HG03196 (cell line): Measurements from ENCODE around the gene PTER.

Experiments used
- ATAC-seq: cut with Tn5 transposase; IDR thresholded peaks from one replicate; pipeline ENCODE4 v1.9.1; 2021; ENCODE audit not compliant: unreplicated experiment

PTER gene, protein sequence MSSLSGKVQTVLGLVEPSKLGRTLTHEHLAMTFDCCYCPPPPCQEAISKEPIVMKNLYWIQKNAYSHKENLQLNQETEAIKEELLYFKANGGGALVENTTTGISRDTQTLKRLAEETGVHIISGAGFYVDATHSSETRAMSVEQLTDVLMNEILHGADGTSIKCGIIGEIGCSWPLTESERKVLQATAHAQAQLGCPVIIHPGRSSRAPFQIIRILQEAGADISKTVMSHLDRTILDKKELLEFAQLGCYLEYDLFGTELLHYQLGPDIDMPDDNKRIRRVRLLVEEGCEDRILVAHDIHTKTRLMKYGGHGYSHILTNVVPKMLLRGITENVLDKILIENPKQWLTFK

GRCh38 chr10:16436758-16437539, at the start of gene PTER:
PTER (plus strand) TSS chr10:16437010; CDS start chr10:16484385, 47,375 bp downstream.
- peak; percentile 98 for ATAC-seq

- ATAC-seq: no peak
Measured at GRCh38 chr10:16392531-16393069, 44.2 kb upstream of the PTER start.

DNA sequence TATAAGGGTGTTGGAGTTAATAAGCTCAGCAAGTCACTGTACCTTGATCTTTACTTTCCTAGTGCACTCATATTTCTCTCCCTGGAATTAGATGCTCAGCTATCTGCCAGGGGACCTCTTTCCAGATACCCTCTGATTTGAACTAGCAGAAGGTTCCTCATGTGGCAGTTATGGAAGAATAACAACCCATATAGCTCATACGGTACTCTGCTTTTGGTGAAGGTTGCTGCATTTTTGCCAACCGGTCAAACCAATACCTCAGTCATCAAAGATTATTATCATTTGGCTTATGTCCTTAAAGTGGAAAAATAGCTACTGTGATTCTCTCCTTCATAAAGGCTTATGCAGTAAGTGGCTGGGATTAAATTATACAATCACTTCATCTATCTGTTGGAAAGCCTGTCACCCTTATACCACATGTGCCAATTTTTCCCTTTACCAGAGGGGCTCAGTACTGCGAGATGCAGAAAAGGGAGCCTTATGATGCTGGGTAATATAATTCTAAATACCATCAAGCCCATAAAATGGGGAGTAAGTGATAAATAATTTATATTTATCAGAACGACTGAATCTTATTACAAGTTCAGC, 43.4 kb upstream of the PTER start:
- no peak for ATAC-seq

GRCh38 chr10:16401416-16401815, 35.4 kb upstream of the PTER start:
- no peak for ATAC-seq

DNA sequence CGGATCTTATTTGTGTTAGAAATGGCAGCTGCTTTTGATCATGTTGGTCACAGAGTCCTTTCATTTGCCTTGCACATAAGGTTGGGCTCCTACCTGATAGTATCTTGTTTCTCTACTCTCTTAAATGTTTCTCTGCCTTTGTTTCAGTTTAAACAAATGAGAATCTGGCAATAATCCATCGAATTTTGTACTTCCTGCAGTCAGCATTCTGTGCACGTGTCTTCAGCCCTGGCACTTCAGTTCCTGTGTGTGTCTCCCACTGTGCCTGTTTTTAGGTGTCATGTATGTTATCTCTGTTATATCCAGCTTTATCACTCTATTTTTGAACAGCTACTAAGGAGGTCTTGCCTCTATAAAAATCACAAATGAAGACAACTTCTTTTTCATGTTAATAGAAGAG, 28.4 kb upstream of the PTER start:
- no peak for ATAC-seq

DNA sequence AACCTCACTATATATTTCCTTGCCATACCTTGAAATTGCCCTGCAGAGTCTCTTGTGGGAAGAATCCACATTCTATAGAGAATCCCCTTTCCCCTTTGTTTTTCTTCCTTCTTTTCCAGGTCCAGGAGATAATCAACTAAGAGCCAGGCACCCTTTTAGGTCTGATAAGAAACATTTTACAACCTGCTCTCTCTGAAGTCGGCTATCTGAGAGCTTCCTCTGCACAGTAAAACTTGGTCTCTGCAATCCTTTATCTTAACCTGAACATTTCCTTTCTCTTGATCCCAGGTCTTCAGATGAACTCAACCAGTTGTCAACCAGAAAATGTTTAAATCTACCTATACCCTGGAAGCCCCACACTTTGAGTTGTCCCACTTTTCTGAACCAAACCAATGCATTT, 19.5 kb upstream of the PTER start:
- no peak for ATAC-seq

- no peak for ATAC-seq
Measured at GRCh38 chr10:16423599-16423998, 13.2 kb upstream of the PTER start.

DNA sequence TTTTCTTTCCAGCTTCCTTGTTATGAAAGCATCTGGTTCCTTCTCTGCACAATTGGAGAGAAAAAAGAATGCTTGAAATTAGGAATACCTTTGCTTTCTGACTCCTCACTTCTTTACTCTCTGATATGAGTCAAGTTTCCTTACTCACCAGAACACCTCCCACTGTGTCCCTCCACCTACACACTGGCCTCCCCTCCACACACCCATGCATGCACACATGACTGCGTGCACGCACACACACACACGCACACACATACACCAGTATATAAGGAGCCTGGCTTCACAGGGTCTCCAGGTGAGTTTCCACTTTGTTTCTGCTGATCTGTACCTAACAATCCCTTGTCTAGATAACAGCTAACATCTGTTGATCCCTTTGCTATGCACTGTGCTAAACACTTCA, 11.4 kb upstream of the PTER start:
- ATAC-seq: no peak

DNA sequence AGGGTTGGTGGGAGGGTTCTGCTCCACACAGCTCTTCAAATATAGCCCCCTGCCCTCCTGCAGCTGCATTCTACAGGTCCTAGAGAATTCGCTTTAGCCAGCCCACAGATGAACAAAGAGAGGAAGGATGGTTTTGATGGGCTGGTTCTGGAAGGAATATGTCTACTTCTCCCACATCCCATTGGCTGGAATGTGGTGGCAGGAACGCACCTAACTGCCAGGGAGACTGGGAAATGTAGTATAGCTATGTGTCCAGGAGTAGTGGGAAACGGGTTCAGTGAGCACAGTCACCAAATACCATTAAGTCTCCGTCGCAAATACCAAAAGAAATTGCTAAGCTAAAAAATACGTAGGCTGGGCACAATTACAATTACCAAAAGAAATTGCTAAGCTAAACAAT, 7.3 kb upstream of the PTER start:
- no peak for ATAC-seq

DNA sequence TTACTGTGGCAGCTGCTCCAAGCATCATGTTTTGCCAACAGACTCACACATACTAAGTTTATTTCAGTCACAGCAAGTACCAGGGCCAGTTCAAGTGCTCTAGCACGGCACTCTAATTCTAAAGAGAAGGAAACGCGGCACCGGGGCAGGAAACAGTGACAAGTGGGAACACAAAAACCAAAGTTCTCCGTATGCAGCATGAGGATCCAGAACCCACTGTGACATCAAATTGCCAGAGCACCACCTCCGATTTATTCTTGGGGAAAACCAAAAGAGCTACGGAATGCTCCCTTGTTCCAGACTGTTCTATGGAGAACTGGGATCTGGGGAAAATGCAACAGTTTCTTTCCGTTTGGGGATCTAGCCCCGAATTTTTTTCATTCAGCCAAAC, 448 bp upstream of the PTER start:
- peak; percentile 3 for ATAC-seq

GRCh38 chr10:16437540-16437894, 707 bp downstream of the PTER start:
- no peak for ATAC-seq

DNA sequence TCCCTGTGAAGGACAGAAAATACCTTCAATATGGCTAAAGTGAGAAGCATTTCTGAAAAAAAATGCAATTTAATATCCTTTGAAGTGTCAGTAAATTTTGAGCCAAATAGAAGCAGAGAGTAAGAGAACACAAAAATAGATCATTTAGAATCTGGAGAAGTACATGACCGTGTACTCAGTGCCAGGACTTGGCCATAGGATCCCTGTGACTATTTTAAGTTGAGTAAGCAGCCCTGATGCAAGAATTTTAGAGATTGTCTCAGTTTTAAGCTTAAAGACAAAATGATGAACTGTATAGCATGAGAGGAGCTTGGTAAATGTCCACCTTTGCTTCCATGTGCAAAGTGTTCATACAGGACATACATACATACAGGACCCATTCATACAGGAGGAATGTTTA, 2.5 kb downstream of the PTER start:
- no peak for ATAC-seq

GRCh38 chr10:16440396-16441133, 3.8 kb downstream of the PTER start:
- no peak for ATAC-seq

- ATAC-seq: no peak
Measured at GRCh38 chr10:16441173-16441840, 4.5 kb downstream of the PTER start.

- ATAC-seq: no peak
Measured at GRCh38 chr10:16442914-16443313, 6.1 kb downstream of the PTER start.

DNA sequence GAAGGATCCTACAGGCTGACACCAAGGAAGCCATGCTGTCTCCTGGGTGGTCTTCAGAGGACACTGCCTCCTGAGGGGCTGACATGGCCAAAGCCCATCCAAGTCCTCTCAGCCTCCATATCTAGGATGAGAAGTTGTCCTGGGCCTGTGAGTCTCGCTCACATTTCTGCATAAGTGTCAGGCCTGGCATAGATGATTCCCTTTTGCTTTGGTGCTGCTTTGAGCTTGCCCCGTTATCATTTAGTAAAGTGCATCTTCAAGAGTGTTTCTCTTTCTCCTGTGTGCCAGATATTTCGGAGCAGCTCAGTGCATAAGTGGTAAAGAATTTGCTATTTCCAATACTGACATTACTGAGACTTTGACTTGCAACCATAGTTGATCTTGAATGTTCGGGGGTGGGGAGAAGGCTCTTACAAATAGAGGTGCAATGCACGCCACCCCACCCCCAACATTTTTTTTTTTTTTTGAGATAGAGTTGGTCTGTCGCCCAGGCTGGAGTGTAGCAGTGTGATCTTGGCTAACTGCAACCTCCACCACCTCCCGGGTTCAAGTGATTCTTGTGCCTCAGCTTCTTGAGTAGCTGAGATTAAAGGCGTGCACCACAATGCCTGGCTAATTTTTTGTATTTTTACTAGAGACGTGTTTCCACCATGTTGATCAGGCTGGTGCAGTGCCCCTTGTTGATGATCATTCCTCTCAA, 9.1 kb downstream of the PTER start:
- ATAC-seq: no peak

- no peak for ATAC-seq
Measured at GRCh38 chr10:16449454-16449853, 12.6 kb downstream of the PTER start.

DNA sequence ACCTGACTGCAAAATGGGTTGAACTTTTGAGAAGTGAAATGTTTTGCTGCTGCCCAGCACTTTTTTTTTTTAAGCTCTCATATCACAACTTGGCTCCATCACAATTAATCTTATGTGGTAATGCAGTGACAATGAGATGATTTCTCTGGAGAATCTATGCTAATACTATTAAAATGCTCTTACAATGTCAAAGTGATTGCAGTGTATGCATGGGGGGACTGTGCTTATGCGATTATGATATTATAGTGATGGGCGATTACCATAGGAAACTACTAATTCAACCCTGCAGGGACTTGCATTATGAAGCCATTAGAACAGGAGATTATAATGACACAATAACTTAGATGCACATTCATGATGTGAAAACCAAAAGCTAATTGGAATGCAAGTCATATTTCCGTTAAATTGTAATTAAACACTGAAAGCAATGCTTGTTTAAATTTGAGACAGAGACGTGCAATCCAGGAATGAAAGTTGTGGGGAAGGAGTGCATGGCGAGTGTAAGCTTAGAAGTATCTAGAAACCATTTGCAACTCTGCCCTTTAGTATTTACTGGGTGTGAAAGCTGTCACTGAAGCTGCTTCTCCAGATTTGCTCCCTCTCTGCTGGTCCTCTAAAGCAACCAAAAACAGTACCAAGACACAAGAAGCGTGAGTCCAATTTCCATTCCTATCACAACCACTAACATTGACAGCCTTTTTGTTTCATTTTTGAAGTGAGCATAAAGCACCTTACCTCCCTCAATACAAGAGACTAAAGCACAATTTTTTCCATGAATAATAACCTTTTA, 21.6 kb downstream of the PTER start:
- no peak for ATAC-seq

GRCh38 chr10:16459423-16459939, 22.7 kb downstream of the PTER start:
- ATAC-seq: no peak
